Measurements from ENCODE around the gene MRAP. TPM values are rescaled to one million over a fixed set of nuclear protein-coding genes. Genes with fewer than 3 reads are reported as not detected.

The MRAP gene
- polyA plus RNA-seq, 1 experiment: not detected

- no peaks in the 10 kb centered on the region; the same call in 1 of the 2 replicates for H3K36me3 ChIP-seq (ENCODE audit: control insufficient read depth, insufficient read depth, low read length)
- CTCF ChIA-PET: no interaction called here
- POLR2A ChIA-PET: no interaction called here
- TF ChIP-seq, protein P1, sequence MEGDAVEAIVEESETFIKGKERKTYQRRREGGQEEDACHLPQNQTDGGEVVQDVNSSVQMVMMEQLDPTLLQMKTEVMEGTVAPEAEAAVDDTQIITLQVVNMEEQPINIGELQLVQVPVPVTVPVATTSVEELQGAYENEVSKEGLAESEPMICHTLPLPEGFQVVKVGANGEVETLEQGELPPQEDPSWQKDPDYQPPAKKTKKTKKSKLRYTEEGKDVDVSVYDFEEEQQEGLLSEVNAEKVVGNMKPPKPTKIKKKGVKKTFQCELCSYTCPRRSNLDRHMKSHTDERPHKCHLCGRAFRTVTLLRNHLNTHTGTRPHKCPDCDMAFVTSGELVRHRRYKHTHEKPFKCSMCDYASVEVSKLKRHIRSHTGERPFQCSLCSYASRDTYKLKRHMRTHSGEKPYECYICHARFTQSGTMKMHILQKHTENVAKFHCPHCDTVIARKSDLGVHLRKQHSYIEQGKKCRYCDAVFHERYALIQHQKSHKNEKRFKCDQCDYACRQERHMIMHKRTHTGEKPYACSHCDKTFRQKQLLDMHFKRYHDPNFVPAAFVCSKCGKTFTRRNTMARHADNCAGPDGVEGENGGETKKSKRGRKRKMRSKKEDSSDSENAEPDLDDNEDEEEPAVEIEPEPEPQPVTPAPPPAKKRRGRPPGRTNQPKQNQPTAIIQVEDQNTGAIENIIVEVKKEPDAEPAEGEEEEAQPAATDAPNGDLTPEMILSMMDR (IDR thresholded peaks at IDR 0.05; ENCODE audit: insufficient read depth, low read depth, low read length): no peak
- no peak overlapping the region for H3K4me3 ChIP-seq (ENCODE audit: low read depth, low read length)
- H3K27me3 ChIP-seq (ENCODE audit: control insufficient read depth, insufficient read depth, low read length): no peaks in the 10 kb centered on the region
- DNase-seq (ENCODE audit: low read depth): no peak
Observed at GRCh38 chr21:32281531-32281930, 17.1 kb upstream of the MRAP start.

GRCh38 chr21:32282992-32283391, 15.7 kb upstream of the MRAP start:
- H3K4me3 ChIP-seq (ENCODE audit: low read depth, low read length): no peak overlapping the region
- no peaks in the 10 kb centered on the region for H3K27me3 ChIP-seq (ENCODE audit: control insufficient read depth, insufficient read depth, low read length)
- DNase-seq (ENCODE audit: low read depth): no peak
- TF ChIP-seq, protein P1 (IDR thresholded peaks at IDR 0.05; ENCODE audit: insufficient read depth, low read depth, low read length): no peak
- no peaks in the 10 kb centered on the region; the same call in 1 of the 2 replicates for H3K36me3 ChIP-seq (ENCODE audit: control insufficient read depth, insufficient read depth, low read length)
- POLR2A ChIA-PET: no interaction called here
- CTCF ChIA-PET: no interaction called here

DNA sequence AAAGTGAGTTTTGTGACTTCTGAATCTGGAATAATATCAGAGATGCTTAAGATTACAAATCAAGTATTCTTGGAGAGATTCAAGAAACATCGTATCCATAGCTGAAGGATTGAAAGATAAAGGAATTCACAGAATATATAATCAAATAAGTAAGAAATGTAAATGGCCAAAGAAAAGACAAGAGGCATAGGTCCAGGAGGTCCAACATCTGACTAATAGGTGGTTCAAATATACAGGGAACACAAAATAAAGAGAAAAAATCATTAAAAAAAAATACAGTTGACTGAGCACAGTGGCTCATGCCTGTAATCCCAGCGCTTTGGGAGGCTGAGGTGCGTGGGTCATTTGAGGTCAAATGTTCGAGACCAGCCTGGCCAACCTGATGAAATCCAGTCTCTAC, 13.2 kb upstream of the MRAP start:
- POLR2A ChIA-PET: interaction anchor here (0.7 kb wide), 1 partner anchor 54 kb away, joined by 4 read pairs; no protein-coding TSS in a partner anchor
- no peaks in the 10 kb centered on the region; the same call in 1 of the 2 replicates for H3K36me3 ChIP-seq (ENCODE audit: control insufficient read depth, insufficient read depth, low read length)
- CTCF ChIA-PET: no interaction called here
- H3K27me3 ChIP-seq (ENCODE audit: control insufficient read depth, insufficient read depth, low read length): no peaks in the 10 kb centered on the region
- no peak overlapping the region for H3K4me3 ChIP-seq (ENCODE audit: low read depth, low read length)
- TF ChIP-seq, protein P1 (IDR thresholded peaks at IDR 0.05; ENCODE audit: insufficient read depth, low read depth, low read length): no peak
- no peak for DNase-seq (ENCODE audit: low read depth)

DNA sequence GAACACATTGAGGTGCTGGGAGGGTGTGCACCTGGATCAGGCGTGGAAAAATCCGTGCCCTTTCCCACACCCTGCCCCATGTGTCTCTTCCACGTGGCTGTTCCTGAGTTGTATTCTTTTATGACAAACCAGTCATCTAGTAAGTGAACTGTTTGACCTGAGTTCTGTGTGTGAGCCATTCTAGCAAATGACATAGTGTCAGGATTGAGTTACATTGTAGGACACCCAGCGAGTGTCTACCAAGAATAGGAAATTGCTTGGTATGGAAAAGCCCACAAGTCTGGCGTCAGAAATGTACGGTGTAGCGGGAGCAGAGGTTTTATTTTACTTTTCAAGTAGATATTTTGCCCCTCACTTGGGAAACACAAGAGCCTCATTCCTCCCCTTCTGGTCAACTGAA, 1.2 kb upstream of the MRAP start:
- H3K36me3 ChIP-seq (ENCODE audit: control insufficient read depth, insufficient read depth, low read length): peaks cover 4% of the 10 kb centered on the region
- H3K27me3 ChIP-seq (ENCODE audit: control insufficient read depth, insufficient read depth, low read length): no peaks in the 10 kb centered on the region
- H3K4me3 ChIP-seq (ENCODE audit: low read depth, low read length): no peak overlapping the region
- no peak for DNase-seq (ENCODE audit: low read depth)
- ChIA-PET CTCF (interaction anchor here (0.6 to 0.7 kb wide), 2 partner anchors 63 to 422 kb away, joined by 3 to 4 read pairs; no protein-coding TSS in a partner anchor), POLR2A (no interaction called here)
- TF ChIP-seq, protein P1 (IDR thresholded peaks at IDR 0.05; ENCODE audit: insufficient read depth, low read depth, low read length): no peak

- H3K4me3 ChIP-seq (ENCODE audit: low read depth, low read length): no peak overlapping the region
- DNase-seq (ENCODE audit: low read depth): no peak
- ChIA-PET CTCF (interaction anchor here (0.7 kb wide), 1 partner anchor 421 kb away, joined by 3 read pairs; no protein-coding TSS in a partner anchor), POLR2A (interaction anchor here (0.6 kb wide), 1 partner anchor 10 kb away, joined by 6 read pairs; no protein-coding TSS in a partner anchor)
- peaks cover 4% of the 10 kb centered on the region for H3K36me3 ChIP-seq (ENCODE audit: control insufficient read depth, insufficient read depth, low read length)
- H3K27me3 ChIP-seq (ENCODE audit: control insufficient read depth, insufficient read depth, low read length): no peaks in the 10 kb centered on the region
- TF ChIP-seq, protein P1 (IDR thresholded peaks at IDR 0.05; ENCODE audit: insufficient read depth, low read depth, low read length): no peak
Observed at GRCh38 chr21:32298148-32298559, 501 bp upstream of the MRAP start.
